ENCODE measurements around the gene UQCC3.
"Not testable (repeated sequence)": the region's sequence is repeated elsewhere in the genome, so short reads cannot be mapped to it uniquely, and the experiment has no call there.

Gene UQCC3

GRCh38 chr11:62703921-62704320, 32.4 kb downstream of the UQCC3 start:
- not testable (repeated sequence) for DNase-seq (ENCODE audit: low spot score)

- DNase-seq (ENCODE audit: low spot score): no peak
Measured at GRCh38 chr11:62705413-62705812, 33.9 kb downstream of the UQCC3 start.

GRCh38 chr11:62705880-62706849, 34.7 kb downstream of the UQCC3 start:
- DNase-seq (ENCODE audit: low spot score): peak; percentile 97

- no peak for DNase-seq (ENCODE audit: low spot score)
Measured at GRCh38 chr11:62706850-62707247, 35.4 kb downstream of the UQCC3 start.

GRCh38 chr11:62707277-62707861, 35.9 kb downstream of the UQCC3 start, which contains the start of the genes BSCL2 and GNG3:
Gene BSCL2 (minus strand): TSS chr11:62707424. CDS start chr11:62707195, 229 bp downstream.
Gene GNG3 (plus strand): TSS chr11:62707676. CDS start chr11:62708296, 620 bp downstream.
- no peak for DNase-seq (ENCODE audit: low spot score)

- DNase-seq (ENCODE audit: low spot score): no peak
Measured at GRCh38 chr11:62708392-62708791, 36.9 kb downstream of the UQCC3 start.

GRCh38 chr11:62708793-62709192, 37.3 kb downstream of the UQCC3 start:
- DNase-seq (ENCODE audit: low spot score): no peak

- DNase-seq (ENCODE audit: low spot score): peak; percentile 92
Measured at GRCh38 chr11:62709247-62710000, 38.0 kb downstream of the UQCC3 start.

- DNase-seq (ENCODE audit: low spot score): no peak
Measured at GRCh38 chr11:62710001-62710345, 38.5 kb downstream of the UQCC3 start.

GRCh38 chr11:62712276-62712812, 40.9 kb downstream of the UQCC3 start:
- DNase-seq (ENCODE audit: low spot score): no peak

- no peak for DNase-seq (ENCODE audit: low spot score)
Measured at GRCh38 chr11:62712861-62713260, 41.4 kb downstream of the UQCC3 start.

- no peak for DNase-seq (ENCODE audit: low spot score)
Measured at GRCh38 chr11:62713343-62713742, 41.9 kb downstream of the UQCC3 start.

- DNase-seq (ENCODE audit: low spot score): no peak
Measured at GRCh38 chr11:62715150-62716130, 44.0 kb downstream of the UQCC3 start.

GRCh38 chr11:62716206-62716605, 44.7 kb downstream of the UQCC3 start:
- no peak for DNase-seq (ENCODE audit: low spot score)

- DNase-seq (ENCODE audit: low spot score): no peak
Measured at GRCh38 chr11:62716816-62717215, 45.3 kb downstream of the UQCC3 start.

- DNase-seq (ENCODE audit: low spot score): no peak
Measured at GRCh38 chr11:62719302-62719978, 48.0 kb downstream of the UQCC3 start.

- DNase-seq (ENCODE audit: low spot score): no peak
Measured at GRCh38 chr11:62721994-62722393, 50.5 kb downstream of the UQCC3 start.
